Heart left ventricle (tissue), 13 donors: Measurements from ENCODE around the gene GIMAP1.
"Not testable (repeated sequence)": the region's sequence is repeated elsewhere in the genome, so short reads cannot be mapped to it uniquely, and the experiment has no call there.

Experiments used
- POLR2A ChIP-seq, 2 donors: fragments of 450-650 bp; IDR thresholded peaks; one replicate each; pipeline ENCODE4 v1.6.1; 2017; ENCODE audit warnings: antibody characterized with exemption in 2 of 2, mild to moderate bottlenecking in 2 of 2, moderate library complexity in 2 of 2
- TF ChIP-seq, protein P1 (sequence below), 12 donors: fragments of 200-600 bp; sonication (generic) in 4 of 12; IDR thresholded peaks; one replicate each; pipeline versions ENCODE4 v1.5.0 to v1.8.0; 2018 to 2022; ENCODE audit warnings: antibody characterized with exemption in 12 of 12, mild to moderate bottlenecking in 5 of 12
- donor health status: ischemic (EF 13 %, LVEDD 7.1; RV severe dilation, severe dysfunction).
- donor health status: DM: no; HTN: yes; CAD: no.
- donor health status: DM: no; HTN: no; CAD: no.
- donor health status: ischemic (EF 25% LVEDD 6.9; RV normal size, moderate dysfunction).
- donor health status: ischemic (EF 25% LVEDD 5.7; RV mildly dilated, moderate dysfunction).
- donor health status: ischemic (EF 35%, LVEDD 5.7; RV mildly dilated, moderate dysfunction).
- donor health status: nonischemic (EF 11% LVEDD 7.7; RV severe dilation, severe dysfunction).
- donor health status: DM: yes; HTN: yes; CAD: no.
- donor health status: PGD.
- donor health status: ischemic (EF 29% LVEDD 5.4; RV normal size, mild dysfunction).
- donor health status: nonischemic (EF 23%, LVEDD 6.1; RV moderate dilation, normal function).

DNA sequence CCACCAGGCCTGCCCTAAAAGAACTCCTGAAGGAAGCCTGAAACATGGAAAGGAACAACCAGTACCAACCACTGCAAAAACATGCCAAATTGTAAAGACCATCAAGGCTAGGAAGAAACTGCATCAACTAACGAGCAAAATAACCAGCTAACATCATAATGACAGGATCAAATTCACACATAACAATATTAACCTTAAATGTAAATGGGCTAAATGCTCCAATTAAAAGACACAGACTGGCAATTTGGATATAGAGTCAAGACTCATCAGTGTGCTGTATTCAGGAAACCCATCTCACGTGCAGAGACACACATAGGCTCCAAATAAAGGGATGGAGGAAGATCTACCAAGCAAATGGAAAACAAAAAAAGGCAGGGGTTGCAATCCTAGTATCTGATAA is 36.0 kb upstream of the GIMAP1 start:
- TF ChIP-seq, protein P1, sequence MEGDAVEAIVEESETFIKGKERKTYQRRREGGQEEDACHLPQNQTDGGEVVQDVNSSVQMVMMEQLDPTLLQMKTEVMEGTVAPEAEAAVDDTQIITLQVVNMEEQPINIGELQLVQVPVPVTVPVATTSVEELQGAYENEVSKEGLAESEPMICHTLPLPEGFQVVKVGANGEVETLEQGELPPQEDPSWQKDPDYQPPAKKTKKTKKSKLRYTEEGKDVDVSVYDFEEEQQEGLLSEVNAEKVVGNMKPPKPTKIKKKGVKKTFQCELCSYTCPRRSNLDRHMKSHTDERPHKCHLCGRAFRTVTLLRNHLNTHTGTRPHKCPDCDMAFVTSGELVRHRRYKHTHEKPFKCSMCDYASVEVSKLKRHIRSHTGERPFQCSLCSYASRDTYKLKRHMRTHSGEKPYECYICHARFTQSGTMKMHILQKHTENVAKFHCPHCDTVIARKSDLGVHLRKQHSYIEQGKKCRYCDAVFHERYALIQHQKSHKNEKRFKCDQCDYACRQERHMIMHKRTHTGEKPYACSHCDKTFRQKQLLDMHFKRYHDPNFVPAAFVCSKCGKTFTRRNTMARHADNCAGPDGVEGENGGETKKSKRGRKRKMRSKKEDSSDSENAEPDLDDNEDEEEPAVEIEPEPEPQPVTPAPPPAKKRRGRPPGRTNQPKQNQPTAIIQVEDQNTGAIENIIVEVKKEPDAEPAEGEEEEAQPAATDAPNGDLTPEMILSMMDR (IDR thresholded peaks at IDR 0.05): not testable (repeated sequence)
- not testable (repeated sequence) for TF ChIP-seq POLR2A (IDR thresholded peaks at IDR 0.05)
